ENCODE results near the gene SLFN5.
"Not testable (repeated sequence)": the region's sequence is repeated elsewhere in the genome, so short reads cannot be mapped to it uniquely, and the experiment has no call there.

SLFN5 gene

DNA sequence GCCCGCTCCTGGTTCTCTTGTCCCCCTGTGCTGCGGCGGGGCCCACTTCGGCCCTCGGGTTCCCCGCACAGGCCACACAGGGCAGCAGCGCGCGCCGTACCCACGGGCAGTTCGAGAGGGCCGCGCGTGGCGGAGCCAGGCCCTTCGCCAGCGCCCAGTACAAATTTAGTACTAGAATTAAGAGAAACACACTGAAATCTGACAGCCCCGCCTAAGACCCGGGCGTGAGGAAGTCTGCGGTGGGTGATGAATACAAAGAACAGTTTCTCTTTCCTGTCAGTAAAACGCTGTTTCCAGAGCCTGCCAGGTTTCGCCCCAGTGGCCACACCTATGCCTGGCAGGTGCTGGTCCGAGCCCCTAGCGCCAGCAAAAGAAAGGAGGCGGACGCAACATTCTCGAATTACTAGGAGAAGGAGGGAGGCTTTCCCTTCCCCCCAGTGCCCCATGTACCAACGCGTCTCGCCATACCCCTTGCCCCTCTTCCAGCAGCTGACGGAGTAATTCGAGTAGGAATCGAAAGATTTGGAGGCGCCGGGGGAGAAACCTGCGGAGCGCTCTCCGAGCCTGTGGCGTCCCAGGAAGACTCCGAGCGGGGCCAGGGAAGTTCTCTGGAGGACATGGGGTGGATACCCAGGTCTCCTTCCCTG is 591 bp upstream of the SLFN5 start:
- DNase-seq (ENCODE audit: low read depth in 2 of 2): no peak

DNA sequence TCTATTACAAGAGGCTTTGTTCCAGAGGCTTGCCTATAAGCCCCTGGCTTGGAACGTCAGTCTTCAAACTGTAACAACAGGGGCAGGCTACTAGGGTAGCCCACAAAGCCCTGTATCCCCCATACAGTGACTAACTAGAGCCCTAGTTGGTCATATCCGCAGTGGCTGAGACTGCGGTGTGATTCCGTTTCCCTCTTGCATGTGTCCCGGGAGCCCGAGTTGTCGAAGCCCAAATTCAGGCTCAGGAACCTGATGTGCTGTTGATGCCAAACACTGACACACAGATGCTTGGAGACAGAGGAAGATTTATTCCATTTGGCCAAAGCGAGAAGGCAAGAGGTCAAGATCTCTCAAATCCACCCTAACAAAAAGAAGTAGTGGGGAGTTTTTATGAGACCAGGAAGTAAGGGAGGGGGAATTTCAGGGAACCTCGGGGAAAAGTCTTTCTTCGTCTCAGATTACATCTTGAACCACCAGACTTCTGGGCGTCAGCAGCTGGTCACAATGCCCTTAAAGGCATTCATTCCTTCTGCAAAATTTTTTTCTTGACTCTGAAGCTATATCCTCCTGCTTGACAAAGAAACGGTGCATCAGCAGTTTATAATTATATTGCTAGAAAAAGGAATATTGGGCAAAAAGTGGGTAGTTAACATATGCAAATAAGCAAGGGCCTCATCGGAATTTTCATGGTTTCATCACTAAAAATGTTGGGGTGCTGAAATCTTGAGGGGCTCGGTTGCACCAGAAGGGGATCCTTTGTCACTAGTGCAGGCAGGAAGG is 879 bp downstream of the SLFN5 start:
- no peak for DNase-seq (ENCODE audit: low read depth in 2 of 2)

DNA sequence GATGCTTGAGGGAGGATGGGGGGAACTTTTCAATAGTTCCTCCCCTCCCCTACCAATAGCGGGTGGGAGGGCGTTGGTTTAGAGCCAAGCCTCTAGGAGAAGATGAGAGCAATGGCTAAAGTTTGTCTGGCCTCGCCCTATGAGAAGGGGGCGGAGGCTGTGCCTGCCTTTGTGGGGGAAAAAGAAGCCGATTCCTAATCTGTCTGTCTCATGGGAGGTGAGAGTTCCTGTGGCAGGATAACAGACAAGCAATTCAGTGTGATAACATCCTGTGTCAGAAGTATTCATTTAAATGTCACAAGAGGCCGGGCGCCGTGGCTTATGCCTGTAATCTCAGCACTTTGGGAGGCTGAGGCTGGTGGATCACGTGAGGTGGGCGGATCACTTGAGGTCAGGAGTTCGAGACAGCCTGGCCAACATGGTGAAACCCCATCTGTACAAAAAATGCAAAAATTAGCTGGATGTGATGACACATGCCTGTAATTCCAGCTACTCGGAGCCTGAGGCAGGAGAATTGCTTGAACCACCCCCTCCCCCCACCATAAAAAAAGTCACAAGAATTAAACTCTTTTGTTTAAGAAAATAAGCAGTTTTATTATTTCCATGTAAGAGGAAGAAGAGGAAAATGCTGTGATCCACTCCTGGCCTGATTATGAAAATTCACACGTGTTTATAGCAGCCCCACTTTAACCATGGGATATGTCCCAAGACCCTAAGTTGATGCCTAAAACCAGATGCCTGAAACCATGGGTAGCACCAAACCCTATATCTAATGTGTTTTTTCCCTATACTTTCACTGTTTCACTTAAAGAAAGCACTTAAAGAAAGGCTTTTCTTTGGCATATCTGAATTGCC is 1.7 kb downstream of the SLFN5 start:
- DNase-seq (ENCODE audit: low read depth in 2 of 2): peak; percentile 82 to 83

DNA sequence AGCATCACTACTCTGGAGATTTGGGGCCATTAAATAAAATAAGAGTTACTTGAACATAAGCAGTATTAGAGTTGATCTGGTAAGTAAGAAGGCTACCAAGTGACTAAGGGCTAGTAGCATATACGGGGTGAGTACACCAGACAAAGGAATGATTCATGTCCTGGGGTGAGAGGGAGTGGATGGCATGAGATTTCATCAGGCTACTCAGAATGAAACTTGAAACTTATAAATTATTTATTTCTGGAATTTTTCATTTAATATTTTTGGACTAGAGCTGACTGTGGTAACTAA is 2.3 kb downstream of the SLFN5 start:
- peak; percentile 84 to 85 for DNase-seq (ENCODE audit: low read depth in 2 of 2)

DNA sequence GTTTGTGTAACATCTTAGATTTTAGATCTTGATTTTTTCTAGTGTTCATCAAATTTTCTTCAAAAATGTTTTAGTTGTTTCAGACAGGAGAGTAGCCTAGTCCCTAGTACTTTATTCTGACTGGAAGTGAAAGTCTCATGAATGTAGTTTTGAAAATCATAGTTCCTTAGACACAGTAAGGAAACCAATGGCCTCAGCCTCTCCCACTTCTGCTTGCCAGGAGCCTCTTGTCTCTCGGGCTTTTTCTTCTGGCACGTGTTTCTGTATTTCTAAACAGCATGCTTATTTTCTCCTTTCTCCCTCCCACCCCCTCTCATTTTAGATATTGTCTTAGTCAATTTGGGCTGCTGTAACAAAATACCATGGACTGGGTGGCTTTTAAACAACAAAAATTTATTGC is 9.8 kb downstream of the SLFN5 start:
- no peak for DNase-seq (ENCODE audit: low read depth in 2 of 2)

DNA sequence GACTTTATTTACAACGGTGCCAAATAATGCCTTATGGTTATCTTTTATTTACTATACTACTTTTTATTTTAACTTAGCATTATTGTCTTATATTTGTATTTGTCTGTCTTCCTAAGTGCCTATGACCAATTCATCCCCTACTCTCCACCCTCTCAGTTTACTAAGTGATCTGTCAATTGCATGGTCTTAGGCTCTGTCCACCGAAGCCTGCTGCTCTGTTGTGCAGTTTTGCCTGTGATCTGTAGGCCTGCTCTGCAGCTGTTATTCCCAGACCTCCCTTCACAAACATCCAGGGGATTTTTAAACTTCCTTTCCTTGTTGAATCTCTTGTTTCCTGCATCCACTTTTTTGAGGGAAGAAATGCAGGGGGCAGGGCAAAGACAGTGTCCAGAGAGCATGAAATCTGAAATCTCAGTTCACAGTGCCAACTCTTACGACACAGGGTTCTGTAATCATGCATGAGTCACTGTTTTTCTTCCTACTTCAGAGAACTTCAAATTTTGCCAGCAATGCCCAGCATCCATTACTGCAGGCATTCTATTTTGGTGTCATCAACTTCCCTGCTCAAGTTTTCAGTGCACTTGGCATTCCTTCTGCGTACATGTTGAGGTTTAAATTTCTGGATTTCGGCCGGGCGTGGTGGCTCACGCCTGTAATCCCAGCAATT is 11.4 kb downstream of the SLFN5 start:
- peak; percentile 80 to 83 for DNase-seq (ENCODE audit: low read depth in 2 of 2)

DNA sequence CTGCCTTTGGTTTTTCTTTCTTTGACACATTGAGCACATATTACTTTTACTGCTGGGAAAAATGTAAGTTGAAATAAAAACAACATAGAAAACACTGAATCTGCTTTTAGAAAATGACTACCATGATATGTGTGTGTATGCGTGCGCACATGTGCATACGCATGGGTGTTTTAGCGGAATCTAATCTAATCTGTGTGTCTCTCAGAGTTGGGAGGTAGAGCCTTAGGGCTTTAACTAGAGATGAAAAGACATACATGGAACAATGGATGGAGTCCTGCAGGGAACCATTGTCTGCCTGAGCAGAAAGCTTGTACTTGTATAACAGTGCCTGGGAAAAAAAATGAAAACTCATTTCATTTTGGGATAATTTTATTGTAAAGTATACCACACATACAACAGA is 12.4 kb downstream of the SLFN5 start:
- no peak for DNase-seq (ENCODE audit: low read depth in 2 of 2)

DNA sequence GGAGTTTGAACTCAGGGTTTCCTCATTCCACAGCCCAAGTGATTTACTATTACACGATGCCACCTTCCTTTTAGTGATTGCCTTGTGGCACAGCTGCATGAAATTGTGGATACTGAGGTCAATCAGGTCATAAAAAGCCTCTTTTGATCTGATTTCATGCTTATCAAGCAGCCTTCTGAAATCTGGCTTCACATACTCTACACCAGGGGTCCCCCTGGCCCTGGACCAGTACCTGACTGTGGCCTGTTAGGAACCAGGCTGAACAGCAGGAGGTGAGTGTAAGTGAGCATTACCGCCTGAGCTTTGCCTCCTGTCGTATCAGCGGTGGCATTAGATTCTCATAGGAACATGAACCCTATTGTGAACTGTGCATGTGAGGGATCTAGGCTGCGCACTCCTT is 13.8 kb downstream of the SLFN5 start:
- no peak for DNase-seq (ENCODE audit: low read depth in 2 of 2)

DNA sequence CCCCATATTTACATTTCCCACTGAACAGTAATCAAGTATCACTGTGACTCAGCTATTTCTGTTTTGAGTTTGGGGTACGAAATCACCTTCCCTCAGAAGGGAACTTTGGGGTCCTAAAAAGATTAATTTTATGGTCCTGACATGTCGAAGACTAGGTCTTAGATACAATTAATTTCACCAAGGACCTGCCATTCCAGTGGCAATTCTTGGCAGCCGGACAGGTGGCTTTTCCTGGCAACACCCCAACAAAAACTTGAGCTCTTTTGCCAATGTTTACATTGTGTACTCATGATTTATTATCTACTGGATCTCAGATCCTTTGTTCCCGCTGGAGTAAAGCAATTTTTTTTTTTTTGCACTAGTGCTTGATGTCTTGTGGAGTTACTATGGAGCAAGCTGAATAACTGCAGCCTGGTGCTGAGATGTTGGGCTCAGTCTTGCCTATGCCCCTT is 14.4 kb downstream of the SLFN5 start:
- no peak for DNase-seq (ENCODE audit: low read depth in 2 of 2)

DNA sequence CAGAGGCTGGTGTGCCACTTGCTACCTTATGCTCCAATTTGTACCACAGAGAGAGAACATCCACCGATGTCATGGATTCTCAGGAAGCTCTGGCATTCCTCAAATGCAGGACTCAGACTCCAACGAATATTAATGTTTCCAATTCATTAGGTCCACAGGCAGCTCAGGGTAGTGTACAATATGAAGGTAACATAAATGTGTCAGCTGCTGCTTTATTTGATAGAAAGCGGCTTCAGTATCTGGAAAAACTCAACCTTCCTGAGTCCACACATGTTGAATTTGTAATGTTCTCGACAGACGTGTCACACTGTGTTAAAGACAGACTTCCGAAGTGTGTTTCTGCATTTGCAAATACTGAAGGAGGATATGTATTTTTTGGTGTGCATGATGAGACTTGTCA is 16.1 kb downstream of the SLFN5 start:
- no peak for DNase-seq (ENCODE audit: low read depth in 2 of 2)

DNA sequence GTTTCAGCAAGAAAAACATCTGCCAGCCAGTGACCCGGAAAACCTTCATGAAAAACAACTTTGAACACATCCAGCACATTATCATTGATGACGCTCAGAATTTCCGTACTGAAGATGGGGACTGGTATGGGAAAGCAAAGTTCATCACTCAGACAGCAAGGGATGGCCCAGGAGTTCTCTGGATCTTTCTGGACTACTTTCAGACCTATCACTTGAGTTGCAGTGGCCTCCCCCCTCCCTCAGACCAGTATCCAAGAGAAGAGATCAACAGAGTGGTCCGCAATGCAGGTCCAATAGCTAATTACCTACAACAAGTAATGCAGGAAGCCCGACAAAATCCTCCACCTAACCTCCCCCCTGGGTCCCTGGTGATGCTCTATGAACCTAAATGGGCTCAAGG is 22.2 kb downstream of the SLFN5 start:
- no peak for DNase-seq (ENCODE audit: low read depth in 2 of 2)

DNA sequence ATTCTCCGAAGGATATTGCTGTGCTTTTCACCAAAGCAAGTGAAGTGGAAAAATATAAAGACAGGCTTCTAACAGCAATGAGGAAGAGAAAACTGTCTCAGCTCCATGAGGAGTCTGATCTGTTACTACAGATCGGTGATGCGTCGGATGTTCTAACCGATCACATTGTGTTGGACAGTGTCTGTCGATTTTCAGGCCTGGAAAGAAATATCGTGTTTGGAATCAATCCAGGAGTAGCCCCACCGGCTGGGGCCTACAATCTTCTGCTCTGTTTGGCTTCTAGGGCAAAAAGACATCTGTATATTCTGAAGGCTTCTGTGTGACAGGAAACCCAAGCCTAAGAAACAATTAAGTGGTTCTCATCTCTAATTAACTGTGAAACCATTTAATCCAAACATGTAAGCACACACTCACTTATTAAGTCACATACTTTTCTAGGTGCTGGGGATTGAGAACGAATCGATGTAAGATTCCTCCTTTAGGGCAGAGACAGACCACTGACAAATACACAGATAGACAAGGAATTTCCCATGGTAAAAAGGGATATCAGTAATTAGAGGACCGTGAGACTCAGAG is 22.8 kb downstream of the SLFN5 start:
- no peak for DNase-seq (ENCODE audit: low read depth in 2 of 2)

DNA sequence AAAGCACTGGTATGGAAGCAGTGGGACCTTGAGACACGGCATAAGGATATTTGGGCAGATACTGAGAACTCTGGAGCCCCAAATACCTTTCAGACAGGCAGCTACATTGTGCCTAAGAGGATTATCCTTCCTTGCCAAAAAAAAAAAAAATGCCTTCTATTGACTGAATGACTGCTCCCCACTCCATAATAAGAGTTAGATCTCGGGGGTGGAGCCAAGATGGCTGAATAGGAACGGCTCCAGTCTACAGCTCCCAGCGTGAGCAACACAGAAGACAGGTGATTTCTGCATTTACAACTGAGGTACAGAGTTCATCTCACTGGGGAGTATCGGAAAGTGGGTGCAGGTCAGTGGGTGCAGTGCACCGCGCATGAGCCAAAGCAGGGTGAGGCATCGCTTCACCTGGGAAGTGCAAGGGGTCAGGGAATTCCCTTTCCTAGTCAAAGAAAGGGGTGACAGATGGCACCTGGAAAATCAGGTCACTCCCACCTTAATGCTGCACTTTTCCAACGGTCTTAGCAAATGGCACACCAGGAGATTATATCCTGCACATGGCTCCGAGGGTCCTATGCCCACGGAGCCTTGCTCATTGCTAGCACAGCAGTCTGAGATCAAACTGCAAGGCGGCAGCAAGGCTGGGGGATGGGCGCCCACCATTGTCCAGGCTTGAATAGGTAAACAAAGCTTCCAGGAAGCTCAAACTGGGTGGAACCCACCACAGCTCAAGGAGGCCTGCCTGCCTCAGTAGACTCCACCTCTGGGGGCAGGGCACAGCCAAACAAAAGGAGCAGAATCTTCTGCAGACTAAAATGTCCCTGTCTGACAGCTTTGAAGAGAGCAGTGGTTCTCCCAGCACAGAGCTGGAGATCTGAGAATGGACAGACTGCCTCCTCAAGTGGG is 31.5 kb downstream of the SLFN5 start:
- not testable (repeated sequence) for DNase-seq (ENCODE audit: low read depth in 2 of 2)

DNA sequence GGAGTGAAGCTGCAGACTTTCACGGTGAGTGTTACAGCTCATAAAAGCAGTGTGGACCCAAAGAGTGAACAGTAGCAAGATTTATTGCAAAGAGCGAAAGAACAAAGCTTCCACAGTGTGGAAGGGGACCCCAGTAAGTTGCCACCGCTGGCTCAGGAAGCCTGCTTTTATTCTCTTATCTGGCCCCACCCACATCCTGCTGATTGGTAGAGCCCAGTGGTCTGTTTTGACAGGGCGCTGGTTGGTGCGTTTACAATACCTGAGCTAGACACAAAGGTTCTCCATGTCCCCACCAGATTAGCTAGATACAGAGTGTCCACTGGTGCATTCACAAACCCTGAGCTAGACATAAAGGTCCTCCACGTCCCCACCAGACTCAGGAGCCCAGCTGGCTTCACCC is 35.6 kb downstream of the SLFN5 start:
- DNase-seq (ENCODE audit: low read depth in 2 of 2): not testable (repeated sequence)

DNA sequence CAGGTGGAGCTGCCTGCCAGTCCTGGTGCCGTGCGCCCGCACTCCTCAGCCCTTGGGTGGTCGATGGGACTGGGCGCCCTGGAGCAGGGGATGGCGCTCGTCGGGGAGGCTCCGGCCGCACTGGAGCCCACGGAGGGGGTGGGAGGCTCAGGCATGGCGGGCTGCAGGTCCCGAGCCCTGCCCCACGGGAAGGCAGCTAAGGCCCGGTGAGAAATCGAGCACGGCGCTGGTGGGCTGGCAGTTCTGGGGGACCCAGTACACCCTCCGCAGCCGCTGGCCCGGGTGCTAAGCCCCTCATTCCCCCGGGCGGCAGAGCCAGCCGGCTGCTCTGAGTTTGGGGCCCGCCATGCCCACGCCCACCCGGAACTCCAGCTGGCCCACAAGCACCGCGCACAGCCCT is 36.0 kb downstream of the SLFN5 start:
- DNase-seq (ENCODE audit: low read depth in 2 of 2): not testable (repeated sequence)

DNA sequence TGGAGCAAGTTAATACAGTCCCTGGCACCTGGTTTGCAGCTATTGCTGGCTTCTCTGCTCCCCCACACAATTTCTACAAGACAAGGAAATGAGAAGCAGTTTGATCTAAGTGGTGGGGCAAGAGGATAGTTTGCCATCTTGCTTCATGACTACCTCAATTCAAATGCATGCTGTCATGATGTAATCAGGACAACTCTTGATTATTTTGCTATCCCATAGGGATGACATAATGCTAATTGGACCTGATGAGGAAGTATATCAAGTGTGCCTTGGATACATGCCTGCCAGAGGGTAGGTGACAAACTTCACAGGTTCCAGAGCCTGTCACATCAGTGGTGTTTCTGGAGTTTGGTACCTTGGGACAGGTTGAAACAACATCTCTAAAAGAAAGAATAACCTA is 40.9 kb downstream of the SLFN5 start:
- no peak for DNase-seq (ENCODE audit: low read depth in 2 of 2)

DNA sequence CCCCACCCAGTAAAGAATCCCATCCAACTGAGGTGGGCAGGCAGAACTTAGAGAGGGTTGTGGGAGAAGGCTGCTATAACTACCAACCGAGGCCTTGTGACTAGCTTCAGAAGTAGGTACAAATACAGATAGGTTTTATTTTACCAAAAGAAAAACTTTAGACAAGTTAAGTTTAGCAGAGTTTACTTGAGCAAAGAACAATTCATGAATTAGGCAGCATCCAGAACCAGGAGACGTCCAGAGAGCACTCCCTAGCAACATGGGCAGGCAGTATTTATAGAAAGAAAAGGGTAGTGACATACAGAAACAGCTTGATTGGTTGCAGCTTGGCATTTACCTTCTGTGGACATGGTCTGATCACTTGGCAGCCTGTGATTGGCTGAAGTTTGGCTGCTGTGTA is 42.1 kb downstream of the SLFN5 start:
- DNase-seq (ENCODE audit: low read depth in 2 of 2): no peak

DNA sequence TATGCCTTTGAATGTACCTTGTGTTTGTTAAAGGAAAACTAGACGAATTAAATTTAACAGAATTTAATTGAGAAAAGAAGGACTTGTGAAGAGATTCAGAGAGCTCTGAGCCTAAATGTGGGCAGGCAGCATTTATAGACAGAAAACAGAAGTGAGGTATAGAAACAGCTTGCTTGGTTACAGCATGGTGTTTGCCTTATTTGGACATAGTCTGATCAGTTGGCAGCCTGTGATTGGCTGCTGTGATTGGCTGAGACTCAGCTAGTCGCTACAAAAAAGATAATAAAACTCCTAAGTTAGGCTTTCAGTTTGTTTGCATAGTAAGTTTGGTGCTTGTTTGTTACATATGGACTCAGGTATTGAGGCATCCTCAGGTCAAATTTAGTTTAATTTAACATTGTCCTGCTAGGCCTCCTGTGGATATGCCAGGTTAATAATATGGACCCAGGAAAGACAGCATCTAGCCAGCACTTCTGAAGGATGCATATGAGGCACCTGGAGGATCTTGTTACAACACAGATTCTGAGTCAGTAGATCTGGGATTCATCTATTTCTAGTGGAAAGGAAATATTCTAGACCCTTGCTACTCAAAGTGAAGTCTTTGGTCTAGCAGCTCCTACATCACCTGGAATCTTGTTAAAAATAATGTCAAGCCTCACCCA is 43.4 kb downstream of the SLFN5 start:
- DNase-seq (ENCODE audit: low read depth in 2 of 2): no peak

DNA sequence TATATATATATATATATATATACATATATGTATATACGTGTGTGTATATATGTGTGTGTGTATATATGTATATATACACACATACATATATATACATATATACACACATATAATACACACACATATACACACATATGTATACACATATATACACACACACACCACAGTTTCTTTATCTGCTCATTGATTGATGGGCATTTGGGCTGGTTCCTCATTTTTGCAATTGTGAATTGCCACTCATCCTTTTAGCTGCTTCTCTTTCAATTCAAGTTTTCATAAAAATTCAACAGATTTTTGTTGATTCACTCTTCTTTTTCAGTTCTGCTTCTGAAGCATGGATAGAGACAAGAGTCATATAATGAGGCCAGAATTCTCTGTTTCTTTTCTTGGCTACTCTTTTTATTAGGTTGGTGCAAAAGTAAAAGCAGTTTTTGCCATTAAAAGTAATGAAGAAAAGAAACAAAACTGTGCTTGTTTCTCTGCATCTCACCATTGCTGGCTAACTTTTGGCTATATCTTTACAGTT is 44.5 kb downstream of the SLFN5 start:
- DNase-seq (ENCODE audit: low read depth in 2 of 2): no peak

DNA sequence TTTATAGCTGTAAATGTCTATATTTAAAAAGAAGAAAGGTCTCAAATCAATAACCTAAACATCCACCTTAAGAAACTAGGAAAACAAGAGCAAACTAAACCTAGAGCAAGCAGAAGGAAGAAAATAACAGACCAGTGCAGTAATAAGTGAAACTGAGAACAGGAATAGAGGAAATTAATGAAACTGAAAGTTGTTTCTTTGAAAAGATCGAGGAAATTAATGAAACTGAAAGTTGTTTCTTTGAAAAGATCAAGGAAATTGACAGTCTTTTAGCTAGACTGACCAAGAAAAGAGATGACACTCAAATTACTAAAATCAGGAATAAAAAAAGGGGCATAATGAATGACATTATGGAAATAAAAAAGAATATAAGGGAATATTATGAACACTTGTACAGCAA is 46.4 kb downstream of the SLFN5 start:
- no peak for DNase-seq (ENCODE audit: low read depth in 2 of 2)
